GM20431 (cell line): ENCODE data around the gene CD3E.

ENCODE experiments used
- in situ Hi-C: fragments of 300-500 bp; cut with MseI, MboI; formaldehyde crosslinking; loops from one replicate; pipeline ENCODE4 v1.15.0; 2020; ENCODE audit warnings: low sequenced_read_pairs; ENCODE audit not compliant: unreplicated experiment

The CD3E gene

DNA sequence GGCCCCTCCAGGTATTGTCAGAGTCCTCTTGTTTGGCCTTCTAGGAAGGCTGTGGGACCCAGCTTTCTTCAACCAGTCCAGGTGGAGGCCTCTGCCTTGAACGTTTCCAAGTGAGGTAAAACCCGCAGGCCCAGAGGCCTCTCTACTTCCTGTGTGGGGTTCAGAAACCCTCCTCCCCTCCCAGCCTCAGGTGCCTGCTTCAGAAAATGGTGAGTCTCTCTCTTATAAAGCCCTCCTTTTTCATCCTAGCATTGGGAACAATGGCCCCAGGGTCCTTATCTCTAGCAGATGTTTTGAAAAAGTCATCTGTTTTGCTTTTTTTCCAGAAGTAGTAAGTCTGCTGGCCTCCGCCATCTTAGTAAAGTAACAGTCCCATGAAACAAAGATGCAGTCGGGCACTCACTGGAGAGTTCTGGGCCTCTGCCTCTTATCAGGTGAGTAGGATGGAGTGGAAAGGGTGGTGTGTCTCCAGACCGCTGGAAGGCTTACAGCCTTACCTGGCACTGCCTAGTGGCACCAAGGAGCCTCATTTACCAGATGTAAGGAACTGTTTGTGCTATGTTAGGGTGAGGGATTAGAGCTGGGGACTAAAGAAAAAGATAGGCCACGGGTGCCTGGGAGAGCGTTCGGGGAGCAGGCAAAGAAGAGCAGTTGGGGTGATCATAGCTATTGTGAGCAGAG is at the start of gene CD3E:
Gene CD3E, plus strand, starts transcription at position 163 of the 681 bp plus-strand sequence. Its CDS starts 223 bp downstream, at position 386.
- in situ Hi-C loops = no loop called here

DNA sequence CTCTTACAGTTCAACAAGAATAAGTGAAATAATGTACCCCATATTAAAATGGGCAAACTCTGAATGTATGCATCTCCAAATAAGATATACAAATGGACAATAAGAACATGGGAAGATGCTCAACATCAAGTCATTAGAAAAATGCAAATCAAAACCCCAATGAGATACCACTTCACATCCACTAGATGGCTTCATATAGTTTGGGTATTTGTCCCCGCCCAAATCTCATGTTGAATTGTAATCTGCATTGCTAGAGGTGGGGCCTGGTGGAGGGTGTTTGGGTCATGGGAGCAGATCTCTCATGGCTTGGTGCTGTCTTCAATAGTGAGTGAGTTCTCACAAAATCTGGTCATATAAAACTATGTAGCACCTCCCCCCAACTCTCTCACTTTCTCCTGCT is 46.1 kb upstream of the CD3E start:
- in situ Hi-C loops = no loop called here

DNA sequence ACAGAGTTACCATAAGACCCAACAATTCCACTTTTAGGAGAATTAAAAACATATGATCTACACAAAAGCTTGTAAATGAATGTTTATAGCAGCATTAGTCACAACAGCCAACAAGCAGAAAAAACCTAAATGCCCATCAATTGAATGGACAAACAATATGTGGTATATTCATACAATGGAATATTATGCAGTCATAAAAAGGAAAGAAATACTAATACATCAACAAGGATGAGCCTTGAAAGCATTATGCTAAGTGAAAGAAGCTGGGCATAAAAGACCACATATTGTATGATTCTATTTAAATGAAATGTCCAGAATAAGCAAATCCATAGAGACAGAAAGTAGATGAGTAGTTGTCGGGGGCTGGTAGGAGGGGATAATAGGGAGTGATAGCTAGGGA is 45.4 kb upstream of the CD3E start:
- in situ Hi-C loops = no loop called here

DNA sequence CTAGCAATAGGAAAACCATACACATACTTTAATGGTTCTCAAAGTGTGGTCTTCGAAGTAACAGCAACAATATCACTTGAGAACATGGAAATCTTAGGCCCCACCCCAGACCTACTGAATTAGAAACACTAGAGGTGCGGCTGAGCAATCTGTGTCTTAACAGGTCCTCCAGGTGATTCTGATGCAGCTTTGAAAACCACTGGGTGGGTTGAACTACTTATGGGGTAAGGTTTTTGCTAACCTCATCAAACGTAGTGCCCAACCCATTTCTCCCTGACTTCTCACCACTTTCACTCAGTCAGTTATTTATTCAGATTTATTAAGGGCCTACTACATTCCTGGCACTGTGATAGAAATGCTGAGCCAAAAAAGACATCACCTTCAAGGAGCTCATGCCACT is 44.2 kb upstream of the CD3E start:
- in situ Hi-C loops = no loop called here

DNA sequence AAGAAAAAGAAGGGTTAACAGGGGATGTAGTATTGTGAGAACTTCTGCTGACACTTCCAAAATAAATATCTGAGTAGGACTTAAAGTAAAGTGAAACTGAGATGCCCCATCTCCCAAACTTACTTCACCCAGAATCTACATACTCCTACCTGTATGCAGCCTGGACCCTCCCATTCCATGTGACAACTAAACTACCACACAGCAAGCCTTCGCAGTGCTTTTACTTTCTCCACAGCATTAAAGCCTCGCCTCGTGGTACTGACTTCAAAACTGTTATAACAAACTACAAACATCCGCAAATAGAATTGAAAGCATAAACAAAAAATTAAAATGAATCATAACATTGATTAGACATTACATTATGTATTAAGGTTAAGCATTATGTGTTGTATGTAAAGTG is 41.4 kb upstream of the CD3E start:
- in situ Hi-C loops = no loop called here

DNA sequence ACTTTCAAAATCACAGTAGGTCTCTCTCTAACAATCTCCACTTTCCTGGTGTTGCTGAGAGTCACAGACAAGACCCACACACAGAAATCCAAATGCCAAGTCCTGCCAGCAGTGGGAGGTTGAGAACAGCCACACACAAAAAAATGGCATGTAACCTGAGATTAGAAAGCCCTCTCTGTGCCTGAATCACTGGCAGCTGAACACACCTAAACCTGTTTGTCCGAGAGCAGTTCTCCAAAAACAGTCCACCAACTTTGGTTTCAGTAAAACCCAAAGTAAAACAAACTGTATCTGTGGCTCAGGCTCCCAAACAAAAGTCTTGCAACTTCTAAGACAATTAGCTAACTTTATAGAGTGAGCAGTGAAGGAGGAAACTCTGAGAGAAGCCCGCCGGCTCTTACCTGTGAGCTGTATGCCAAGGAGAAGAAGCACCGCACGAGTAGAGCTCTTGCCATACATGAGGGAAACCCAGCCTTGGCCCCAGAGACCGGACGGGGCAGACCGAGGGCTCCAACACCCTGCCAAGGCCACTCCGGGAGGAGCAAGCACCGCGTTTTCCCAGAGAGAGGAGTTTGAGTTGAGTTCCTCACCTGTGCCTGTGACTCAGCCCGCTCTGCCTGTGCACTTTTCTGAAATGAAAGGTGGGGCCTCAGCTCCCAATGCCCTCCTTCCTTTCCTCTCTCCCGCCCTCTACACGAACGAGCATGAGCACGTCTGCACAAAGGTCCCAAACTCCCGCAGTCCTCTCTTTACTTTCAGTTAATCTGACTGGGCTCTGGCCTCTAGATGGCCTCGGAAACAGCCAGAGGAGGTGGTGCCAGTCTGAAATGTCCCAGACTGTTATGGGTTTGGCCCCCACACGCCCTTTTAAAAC is 40.6 kb upstream of the CD3E start, which contains the start of gene MPZL2:
Gene MPZL2, minus strand, starts transcription at position 603 of the 874 bp plus-strand sequence. Its CDS starts 144 bp downstream, at position 459.
- in situ Hi-C loops = no loop called here

DNA sequence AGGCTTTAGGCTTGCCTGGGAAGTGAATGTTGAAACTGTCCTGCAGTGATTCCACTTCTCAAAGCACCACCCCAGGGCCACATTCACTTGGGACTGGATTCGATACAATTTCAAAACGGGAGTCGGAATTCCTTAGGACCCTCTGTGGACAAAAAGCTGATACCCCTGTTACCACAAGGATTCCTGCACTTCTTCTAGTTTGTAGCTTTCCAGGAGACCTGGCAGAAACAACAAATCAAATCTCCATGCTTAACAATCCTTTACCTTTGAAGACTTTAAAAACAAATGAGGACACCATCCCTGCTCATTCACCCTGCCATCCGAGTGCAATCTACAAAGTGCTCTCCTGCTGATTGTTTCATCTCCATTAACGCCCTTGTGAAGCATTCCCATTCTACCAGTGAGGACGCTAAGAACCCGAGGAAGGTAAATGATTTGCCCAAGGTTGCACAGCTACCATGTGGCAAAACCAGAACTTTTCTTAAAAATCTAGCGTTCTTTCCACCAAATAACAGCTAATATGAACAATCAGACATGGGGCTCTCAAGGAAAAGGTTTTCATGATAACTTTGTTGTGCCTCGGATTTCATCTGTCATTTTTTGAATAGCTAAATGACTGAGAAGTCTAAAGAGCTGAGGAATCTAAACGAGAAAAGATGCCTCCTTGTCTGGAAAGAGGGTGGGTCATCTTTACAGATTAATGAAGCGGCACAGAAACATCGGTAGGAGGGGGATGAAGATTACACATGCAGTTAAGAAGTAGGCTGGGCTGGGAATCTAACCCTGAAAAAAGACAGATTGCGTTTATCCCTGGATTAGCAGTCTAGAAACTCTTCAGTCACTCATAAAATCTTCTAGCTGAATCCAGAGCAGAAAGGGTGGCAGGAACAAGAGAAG is 39.7 kb upstream of the CD3E start:
- in situ Hi-C loops = no loop called here

DNA sequence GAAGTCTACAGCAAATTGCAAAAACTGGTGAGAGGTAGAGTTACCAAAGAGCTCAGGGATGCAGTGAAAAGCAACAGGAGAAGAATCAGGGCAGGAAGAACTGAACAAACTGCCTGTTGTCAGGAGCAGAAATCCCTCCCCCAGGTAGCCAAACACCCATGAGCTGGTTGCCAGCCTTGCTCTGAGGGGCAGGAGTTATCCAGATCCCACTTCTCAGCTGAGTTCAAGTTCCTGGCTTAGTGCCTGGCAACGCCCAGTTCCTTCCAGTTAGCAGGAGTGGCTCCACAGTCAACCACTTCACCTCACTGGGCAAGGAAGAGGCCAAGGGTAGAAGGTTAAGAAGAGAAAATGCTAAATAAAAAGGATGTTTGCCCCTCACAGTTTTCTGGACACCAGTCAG is 38.6 kb upstream of the CD3E start:
- in situ Hi-C loops = no loop called here

DNA sequence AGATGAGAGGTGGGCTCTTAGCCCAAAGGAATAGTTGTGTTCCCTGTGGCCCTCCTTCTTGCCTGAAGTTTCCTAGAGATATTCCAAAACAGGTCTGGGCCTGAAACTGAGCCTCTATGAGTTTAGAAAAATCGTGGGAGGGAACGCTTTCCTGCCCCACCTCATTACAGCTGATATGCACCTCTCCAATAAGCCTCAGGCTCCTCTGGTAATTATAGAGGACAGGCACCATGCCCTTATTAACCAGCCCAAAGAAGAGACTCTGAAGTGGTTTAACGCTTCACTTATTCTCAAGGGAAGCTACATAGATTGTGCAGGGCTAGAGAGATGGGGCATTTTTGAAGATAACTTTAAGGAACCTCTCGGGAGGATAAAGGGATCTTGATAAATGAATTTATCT is 37.0 kb upstream of the CD3E start:
- in situ Hi-C loops = no loop called here

DNA sequence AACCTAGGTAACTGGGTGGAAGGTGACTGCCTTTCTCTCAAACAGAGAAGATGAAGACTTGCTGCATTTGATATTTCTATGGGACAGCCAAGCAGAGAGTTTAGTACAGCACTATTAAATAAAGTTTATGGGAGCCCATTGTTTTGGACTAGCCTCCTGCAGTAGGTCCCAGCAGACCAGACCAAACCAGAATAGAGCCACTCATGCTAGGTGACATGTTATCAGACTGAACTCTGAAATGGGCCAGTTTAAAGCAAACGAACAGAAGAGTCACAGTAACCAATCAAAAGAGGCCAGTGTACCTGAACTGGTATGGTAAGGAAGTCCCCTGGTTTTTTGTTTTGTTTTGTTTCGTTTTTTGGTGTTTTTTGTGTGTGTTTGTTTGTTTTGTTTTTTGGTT is 32.5 kb upstream of the CD3E start:
- in situ Hi-C loops = no loop called here

DNA sequence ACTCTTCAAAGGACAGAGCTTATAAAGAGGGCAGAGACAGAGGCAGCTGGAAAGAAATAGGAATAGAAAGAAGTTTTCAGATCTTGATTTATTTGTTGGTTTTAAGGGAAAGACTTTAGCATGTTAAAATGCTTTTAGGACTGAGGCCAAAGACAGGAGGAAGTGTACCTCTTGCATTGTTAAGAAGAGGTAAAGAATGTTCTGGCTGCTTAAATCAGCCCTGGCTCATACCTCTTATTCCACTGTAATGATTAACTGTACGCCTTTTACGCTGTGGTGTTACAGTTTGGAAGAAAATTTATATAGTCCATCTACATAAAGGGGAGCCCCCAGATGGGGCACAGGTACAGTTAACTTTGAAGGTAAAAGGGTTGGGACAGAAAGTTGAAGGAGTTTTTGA is 30.3 kb upstream of the CD3E start:
- in situ Hi-C loops = no loop called here

DNA sequence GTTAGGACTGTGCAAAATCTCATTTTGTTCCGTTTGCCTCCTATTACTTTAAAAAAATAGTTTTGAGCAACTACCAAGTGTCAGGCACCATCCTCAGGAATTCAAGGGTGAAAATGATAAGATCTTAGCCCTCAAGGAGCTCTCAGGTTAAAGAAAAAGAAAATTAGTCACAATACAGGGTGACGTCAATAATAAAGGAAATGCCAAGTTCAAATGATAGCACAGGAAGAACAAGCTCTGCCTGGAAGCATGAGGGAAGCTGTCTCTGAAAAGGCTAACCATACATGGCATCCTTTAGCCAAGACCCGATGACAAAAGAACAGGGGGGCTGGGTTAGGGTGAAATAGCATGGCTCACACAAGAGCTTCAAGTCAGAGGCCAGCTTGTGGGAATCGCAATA is 29.4 kb upstream of the CD3E start:
- in situ Hi-C loops = no loop called here

DNA sequence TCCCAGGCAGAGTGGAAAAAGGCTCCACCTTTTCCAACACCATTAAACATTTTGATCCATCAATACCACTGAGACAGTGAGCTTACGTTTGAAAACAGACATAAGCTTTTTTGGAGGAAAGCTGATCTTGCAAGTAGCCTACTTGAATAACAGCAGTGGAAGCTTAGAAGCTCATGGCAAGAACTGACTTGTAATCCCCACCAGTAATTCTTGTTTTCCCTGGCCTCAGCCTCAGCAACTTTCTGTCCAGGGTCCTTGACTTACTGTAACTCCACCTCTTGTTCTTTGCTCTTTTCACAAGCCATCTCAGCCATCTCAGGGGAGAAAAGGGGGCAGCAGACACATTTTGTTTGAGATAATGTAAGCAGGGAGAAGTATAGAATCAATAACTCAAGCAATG is 28.1 kb upstream of the CD3E start:
- in situ Hi-C loops = no loop called here

DNA sequence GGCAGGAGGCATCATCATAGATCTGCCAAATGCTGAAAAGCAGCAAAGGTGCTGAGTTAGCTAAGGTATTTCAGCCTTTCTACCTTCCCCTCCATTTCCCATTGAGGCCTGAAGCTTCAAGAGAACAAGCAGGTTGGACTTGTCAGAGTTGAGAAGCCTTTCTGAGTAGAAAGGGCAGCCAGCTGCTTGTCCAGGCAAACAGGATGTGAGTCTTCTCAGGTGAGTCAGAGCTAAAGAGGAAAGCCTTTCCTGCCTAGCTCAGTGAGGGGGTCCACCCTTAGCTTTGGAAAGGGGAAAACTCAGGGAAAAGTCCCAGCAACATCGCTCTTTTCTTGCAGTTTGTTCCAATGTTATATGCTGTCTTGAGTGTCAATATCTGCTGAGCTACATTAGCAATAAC is 27.2 kb upstream of the CD3E start:
- in situ Hi-C loops = no loop called here

DNA sequence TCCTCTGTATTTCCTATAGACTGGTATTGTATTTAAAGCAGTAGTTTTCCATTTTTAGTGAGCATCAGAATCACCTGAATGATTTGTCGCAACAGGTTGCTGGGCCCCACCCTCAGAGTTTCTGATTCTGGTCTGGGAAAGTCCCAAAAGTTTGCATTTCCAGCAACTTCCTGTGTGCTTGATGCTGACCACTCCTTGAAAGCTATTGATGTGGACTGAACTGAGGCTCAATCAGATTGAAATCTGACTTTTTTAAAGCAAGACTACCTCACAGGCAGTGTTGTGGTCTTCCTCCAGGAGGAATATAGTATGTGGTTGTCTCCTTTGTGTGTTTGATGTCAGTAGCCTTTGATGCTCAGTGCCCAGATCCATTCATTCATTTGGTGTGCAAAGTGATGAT is 23.2 kb upstream of the CD3E start:
- in situ Hi-C loops = loop anchor here (10.0 kb wide), 1 partner anchor 86 kb away; no protein-coding TSS in a partner anchor

DNA sequence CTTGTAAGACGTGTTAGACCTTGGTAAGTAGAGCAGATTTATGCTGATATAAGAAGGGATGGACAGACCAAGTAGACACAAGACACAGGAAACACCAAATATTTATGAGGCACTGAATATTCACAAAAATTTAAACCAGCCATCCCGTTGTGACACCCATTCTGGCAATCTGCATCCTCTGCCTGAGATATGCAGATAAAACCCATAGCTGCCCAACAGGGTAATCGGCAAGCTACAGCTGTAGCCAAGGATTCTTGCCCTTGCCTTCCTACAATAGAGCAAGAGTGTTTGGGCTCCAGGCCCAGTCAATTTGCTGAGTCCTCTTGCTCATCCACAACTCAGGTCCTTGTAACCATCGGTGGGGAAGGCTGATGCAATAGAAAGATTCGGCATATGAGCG is 21.9 kb upstream of the CD3E start:
- in situ Hi-C loops = loop anchor here (10.0 kb wide), 1 partner anchor 88 kb away; no protein-coding TSS in a partner anchor

DNA sequence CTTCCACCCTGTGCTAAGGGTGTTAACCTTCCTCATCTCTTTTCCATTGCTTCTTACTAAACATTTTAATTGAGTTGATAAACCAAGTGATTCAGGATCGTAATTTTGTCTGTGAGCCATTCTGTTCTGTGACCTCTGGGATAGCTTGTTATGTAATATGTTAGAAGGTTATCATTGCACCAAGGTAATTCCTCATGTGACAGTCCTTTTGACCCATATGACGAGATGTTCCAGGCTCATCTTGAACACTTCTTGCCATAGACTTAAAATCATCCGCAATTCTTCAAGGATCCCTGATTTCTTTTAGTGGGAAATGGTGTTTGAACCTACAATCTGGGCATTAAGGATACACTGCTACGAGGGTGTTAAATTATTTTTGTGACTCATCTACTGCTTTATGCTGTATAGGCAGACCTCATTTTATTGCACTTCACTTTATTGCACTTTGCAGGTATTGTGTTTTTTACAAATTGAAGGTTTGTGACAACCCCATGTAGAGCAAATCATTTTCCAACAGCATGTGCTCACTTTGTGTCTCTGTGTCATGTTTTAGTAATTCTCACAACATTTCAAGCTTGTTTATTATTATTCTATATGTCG is 21.4 kb upstream of the CD3E start:
- in situ Hi-C loops = loop anchor here (10.0 kb wide), 1 partner anchor 88 kb away; no protein-coding TSS in a partner anchor

DNA sequence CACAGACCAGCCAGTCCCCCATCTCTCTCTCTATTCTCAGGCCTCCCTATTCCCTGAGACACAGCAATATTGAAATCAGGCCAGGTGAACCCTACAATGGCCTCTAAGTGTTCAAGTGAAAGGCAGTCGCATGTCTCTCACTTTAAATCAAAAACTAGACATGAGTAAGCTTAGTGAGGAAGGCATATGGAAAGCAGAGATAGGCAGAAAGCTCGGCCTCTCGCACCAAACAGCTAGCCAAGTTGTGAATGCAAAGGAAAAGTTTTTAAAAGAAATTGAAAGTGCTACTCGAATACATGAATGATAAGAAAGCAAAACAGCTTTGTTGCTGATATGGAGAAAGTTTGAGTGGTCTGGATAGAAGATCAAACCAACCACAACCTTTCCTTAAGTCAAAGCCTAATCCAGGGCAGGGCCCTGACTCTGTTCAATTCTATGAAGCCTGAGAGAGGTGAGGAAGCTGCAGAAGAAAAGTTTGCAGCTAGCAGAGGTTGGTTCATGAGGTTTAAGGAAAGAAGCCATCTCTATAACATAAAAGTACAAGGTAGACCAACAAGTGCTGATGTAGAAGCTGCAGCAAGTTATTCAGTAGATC is 20.7 kb upstream of the CD3E start:
- in situ Hi-C loops = loop anchor here (10.0 kb wide), 1 partner anchor 89 kb away; no protein-coding TSS in a partner anchor

DNA sequence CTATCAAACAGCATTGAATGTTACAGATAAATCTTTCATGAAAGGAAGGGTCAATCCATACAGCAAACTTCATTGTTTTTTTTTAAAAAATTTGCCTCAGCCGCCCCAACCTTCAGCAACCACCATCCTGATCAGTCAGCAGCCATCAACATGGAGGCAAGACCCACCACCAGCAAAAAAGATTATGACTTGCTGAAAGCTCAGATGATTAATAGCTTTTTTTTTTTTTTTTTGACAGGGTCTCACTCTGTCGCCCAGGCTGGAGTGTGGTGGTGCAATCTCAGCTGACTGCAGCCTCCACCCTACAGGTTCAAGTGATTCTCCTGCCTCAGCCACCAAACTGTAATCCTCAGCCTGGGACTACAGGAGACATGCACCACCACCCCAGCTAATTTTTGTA is 18.0 kb upstream of the CD3E start:
- in situ Hi-C loops = loop anchor here (10.0 kb wide), 1 partner anchor 92 kb away; no protein-coding TSS in a partner anchor
